BLaER1 treated with 17β-estradiol and CSF1 and Interleukin-3, amounts not matched to agents 10 nM and 100 nM (cell line): ENCODE data around the gene PIK3C2A.
"Not testable (repeated sequence)": the region's sequence is repeated elsewhere in the genome, so short reads cannot be mapped to it uniquely, and the experiment has no call there.

Source experiments
- H3K27ac ChIP-seq, 11 experiments: shearing (Covaris generic); formaldehyde crosslinking; 2 replicates each; pipeline ENCODE4 v1.8.1; 2022
- H3K27me3 ChIP-seq, 11 experiments: shearing (Covaris generic); formaldehyde crosslinking; 2 replicates each; pipeline ENCODE4 v1.8.1; 2022
- H3K36me3 ChIP-seq, 11 experiments: shearing (Covaris generic); formaldehyde crosslinking; 2 replicates each; pipeline ENCODE4 v1.8.1; 2022
- H3K4me1 ChIP-seq, 10 experiments: shearing (Covaris generic); formaldehyde crosslinking; 2 replicates each; pipeline ENCODE4 v1.8.1; 2022
- H3K4me2 ChIP-seq, 11 experiments: shearing (Covaris generic); formaldehyde crosslinking; 2 replicates each; pipeline ENCODE4 v1.8.1; 2022
- H3K4me3 ChIP-seq, 10 experiments: shearing (Covaris generic); formaldehyde crosslinking; 2 replicates each; pipeline ENCODE4 v1.8.1; 2022
- H3K9ac ChIP-seq, 11 experiments: shearing (Covaris generic); formaldehyde crosslinking; 2 replicates each; pipeline ENCODE4 v1.8.1; 2022
- H3K9me3 ChIP-seq, 11 experiments: shearing (Covaris generic); formaldehyde crosslinking; replicated peaks in 1 of 11; 2 replicates each; pipeline ENCODE4 v1.8.1; 2022
- H4K20me1 ChIP-seq, 11 experiments: shearing (Covaris generic); formaldehyde crosslinking; 2 replicates each; pipeline ENCODE4 v1.8.1; 2022
- Cebpa-rat ChIP-seq, 11 experiments: shearing (Covaris generic); IDR thresholded peaks; 2 replicates each; pipeline ENCODE4 v1.8.1; 2022

Gene PIK3C2A

GRCh38 chr11:17207317-17208256, at the start of gene PIK3C2A:
PIK3C2A (minus strand) TSS chr11:17207986; CDS start chr11:17169741, 38,245 bp downstream.
- H3K36me3 ChIP-seq: peaks cover 0 to 25% (median 15%) of the 10 kb centered on the region in 11 experiments; a peak in 16 of 22 replicates
- peak within 1 kb of the TSS; percentile 81 to 96 (median 91) for H3K4me2 ChIP-seq
- H3K4me1 ChIP-seq: peaks cover 30 to 53% (median 37%) of the 10 kb centered on the region in 10 experiments
- TF ChIP-seq Cebpa-rat (IDR thresholded peaks at IDR 0.05): no peak
- no peaks in the 10 kb centered on the region for H3K9me3 ChIP-seq
- H3K27me3 ChIP-seq: no peaks in the 10 kb centered on the region
- peaks cover 5 to 47% (median 32%) of the 10 kb centered on the region in 11 experiments; a peak in 16 of 22 replicates for H4K20me1 ChIP-seq
- H3K4me3 ChIP-seq: peak within 1 kb of the TSS; percentile 79 to 97 (median 88)
- H3K27ac ChIP-seq: peak within 1 kb of the TSS; percentile 80 to 95 (median 91)
- peak within 1 kb of the TSS; percentile 84 to 95 (median 92) for H3K9ac ChIP-seq

GRCh38 chr11:17257196-17257595, 49.4 kb upstream of the PIK3C2A start:
- no peak overlapping the region for H3K27ac ChIP-seq
- no peaks in the 10 kb centered on the region for H3K4me1 ChIP-seq
- TF ChIP-seq Cebpa-rat (IDR thresholded peaks at IDR 0.05): no peak
- no peaks in the 10 kb centered on the region for H4K20me1 ChIP-seq
- H3K9ac ChIP-seq: no peak overlapping the region
- no peak overlapping the region for H3K4me2 ChIP-seq
- no peak overlapping the region for H3K4me3 ChIP-seq
- no peaks in the 10 kb centered on the region for H3K9me3 ChIP-seq
- no peaks in the 10 kb centered on the region for H3K36me3 ChIP-seq
- H3K27me3 ChIP-seq: no peaks in the 10 kb centered on the region

- H3K4me1 ChIP-seq: no peaks in the 10 kb centered on the region
- H3K9me3 ChIP-seq: no peaks in the 10 kb centered on the region
- no peak overlapping the region for H3K4me2 ChIP-seq
- H3K27me3 ChIP-seq: no peaks in the 10 kb centered on the region
- H3K9ac ChIP-seq: no peak overlapping the region
- H3K36me3 ChIP-seq: no peaks in the 10 kb centered on the region
- no peak overlapping the region for H3K27ac ChIP-seq
- H4K20me1 ChIP-seq: no peaks in the 10 kb centered on the region
- TF ChIP-seq Cebpa-rat (IDR thresholded peaks at IDR 0.05): no peak
- no peak overlapping the region for H3K4me3 ChIP-seq
These were observed 48.7 kb upstream of the PIK3C2A start for GRCh38 chr11:17256512-17256911.

GRCh38 chr11:17252704-17253103, 44.9 kb upstream of the PIK3C2A start:
- H3K9me3 ChIP-seq: no peaks in the 10 kb centered on the region
- no peak overlapping the region for H3K27ac ChIP-seq
- no peak for TF ChIP-seq Cebpa-rat (IDR thresholded peaks at IDR 0.05)
- 0 out of 22 replicates have a peak, but pooled peaks cover 0 to 4% (median 0%) of the 10 kb centered on the region in 11 experiments for H3K27me3 ChIP-seq
- no peaks in the 10 kb centered on the region for H4K20me1 ChIP-seq
- H3K36me3 ChIP-seq: no peaks in the 10 kb centered on the region
- no peak overlapping the region for H3K9ac ChIP-seq
- H3K4me3 ChIP-seq: no peak overlapping the region
- no peak overlapping the region for H3K4me2 ChIP-seq
- no peaks in the 10 kb centered on the region for H3K4me1 ChIP-seq

GRCh38 chr11:17250561-17251350, 43.0 kb upstream of the PIK3C2A start:
- no peak overlapping the region for H3K9ac ChIP-seq
- no peak overlapping the region for H3K4me3 ChIP-seq
- TF ChIP-seq Cebpa-rat (IDR thresholded peaks at IDR 0.05): no peak
- H4K20me1 ChIP-seq: no peaks in the 10 kb centered on the region
- H3K36me3 ChIP-seq: no peaks in the 10 kb centered on the region
- H3K9me3 ChIP-seq: no peaks in the 10 kb centered on the region
- H3K27me3 ChIP-seq: peaks cover 0 to 6% (median 0%) of the 10 kb centered on the region in 11 experiments; a peak in 2 of 22 replicates
- no peak overlapping the region for H3K27ac ChIP-seq
- H3K4me2 ChIP-seq: no peak overlapping the region
- H3K4me1 ChIP-seq: no peaks in the 10 kb centered on the region

GRCh38 chr11:17244046-17244445, 36.3 kb upstream of the PIK3C2A start:
- no peak overlapping the region for H3K9ac ChIP-seq
- H3K9me3 ChIP-seq: 0 out of 22 replicates have a peak, but pooled peaks cover 0 to 3% (median 0%) of the 10 kb centered on the region in 11 experiments
- TF ChIP-seq Cebpa-rat (IDR thresholded peaks at IDR 0.05): no peak
- no peak overlapping the region for H3K27ac ChIP-seq
- H3K4me3 ChIP-seq: no peak overlapping the region
- peaks cover 0 to 16% (median 0%) of the 10 kb centered on the region in 11 experiments; a peak in 3 of 22 replicates for H3K27me3 ChIP-seq
- no peaks in the 10 kb centered on the region for H3K36me3 ChIP-seq
- peaks cover 0 to 27% (median 16%) of the 10 kb centered on the region in 10 experiments; a peak in 15 of 20 replicates for H3K4me1 ChIP-seq
- no peaks in the 10 kb centered on the region for H4K20me1 ChIP-seq
- H3K4me2 ChIP-seq: peak overlapping the region in 8 of 11 experiments; percentile 34 to 73 (median 59); a peak in 18 of 22 replicates

GRCh38 chr11:17242954-17243353, 35.2 kb upstream of the PIK3C2A start:
- not testable (repeated sequence) for H3K4me3 ChIP-seq, H4K20me1 ChIP-seq, H3K4me2 ChIP-seq, H3K27ac ChIP-seq, H3K9ac ChIP-seq, H3K9me3 ChIP-seq, H3K36me3 ChIP-seq
- Histone ChIP-seq H3K4me1 (peaks cover 0 to 27% (median 16%) of the 10 kb centered on the region in 10 experiments; a peak in 15 of 20 replicates), H3K27me3 (peaks cover 0 to 16% (median 0%) of the 10 kb centered on the region in 11 experiments; a peak in 3 of 22 replicates)

- Histone ChIP-seq H4K20me1 (no peaks in the 10 kb centered on the region), H3K27me3 (peaks cover 0 to 16% (median 0%) of the 10 kb centered on the region in 11 experiments; a peak in 3 of 22 replicates), H3K9me3 (0 out of 22 replicates have a peak, but pooled peaks cover 0 to 3% (median 0%) of the 10 kb centered on the region in 11 experiments), H3K9ac (no peak overlapping the region), H3K36me3 (no peaks in the 10 kb centered on the region), H3K27ac (no peak overlapping the region), H3K4me2 (peak overlapping the region in 1 of 11 experiments; percentile 3; a peak in 1 of 22 replicates), H3K4me1 (peaks cover 0 to 27% (median 16%) of the 10 kb centered on the region in 10 experiments; a peak in 15 of 20 replicates), H3K4me3 (no peak overlapping the region)
- no peak for TF ChIP-seq Cebpa-rat (IDR thresholded peaks at IDR 0.05)
These were observed 33.0 kb upstream of the PIK3C2A start for GRCh38 chr11:17240780-17241179.

- H3K4me3 ChIP-seq, H3K36me3 ChIP-seq, H4K20me1 ChIP-seq, H3K4me2 ChIP-seq, H3K9ac ChIP-seq, H3K27me3 ChIP-seq, H3K27ac ChIP-seq, H3K9me3 ChIP-seq: not testable (repeated sequence)
- H3K4me1 ChIP-seq: peaks cover 0 to 25% (median 14%) of the 10 kb centered on the region in 10 experiments; a peak in 15 of 20 replicates
These were observed 32.1 kb upstream of the PIK3C2A start for GRCh38 chr11:17239927-17240326.
